ENCODE data around the gene LEMD1.
"Not testable (repeated sequence)": the region's sequence is repeated elsewhere in the genome, so short reads cannot be mapped to it uniquely, and the experiment has no call there.

The LEMD1 gene

DNA sequence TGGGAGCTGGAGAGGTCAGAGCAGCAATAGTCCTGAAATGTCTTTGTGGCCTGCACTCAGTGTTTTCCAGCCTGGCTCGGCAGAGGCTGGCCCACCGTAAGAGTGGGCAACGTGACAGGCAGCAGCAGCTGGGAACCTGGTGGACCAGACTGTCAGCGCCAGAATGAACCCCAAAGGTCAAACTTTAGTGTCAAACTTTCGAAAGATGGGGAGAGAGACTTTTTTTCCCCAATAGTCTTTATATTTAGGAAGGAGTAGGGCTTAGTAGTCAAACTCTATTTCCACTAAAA lies 23.7 kb upstream of the LEMD1 start:
- no peak for DNase-seq

DNA sequence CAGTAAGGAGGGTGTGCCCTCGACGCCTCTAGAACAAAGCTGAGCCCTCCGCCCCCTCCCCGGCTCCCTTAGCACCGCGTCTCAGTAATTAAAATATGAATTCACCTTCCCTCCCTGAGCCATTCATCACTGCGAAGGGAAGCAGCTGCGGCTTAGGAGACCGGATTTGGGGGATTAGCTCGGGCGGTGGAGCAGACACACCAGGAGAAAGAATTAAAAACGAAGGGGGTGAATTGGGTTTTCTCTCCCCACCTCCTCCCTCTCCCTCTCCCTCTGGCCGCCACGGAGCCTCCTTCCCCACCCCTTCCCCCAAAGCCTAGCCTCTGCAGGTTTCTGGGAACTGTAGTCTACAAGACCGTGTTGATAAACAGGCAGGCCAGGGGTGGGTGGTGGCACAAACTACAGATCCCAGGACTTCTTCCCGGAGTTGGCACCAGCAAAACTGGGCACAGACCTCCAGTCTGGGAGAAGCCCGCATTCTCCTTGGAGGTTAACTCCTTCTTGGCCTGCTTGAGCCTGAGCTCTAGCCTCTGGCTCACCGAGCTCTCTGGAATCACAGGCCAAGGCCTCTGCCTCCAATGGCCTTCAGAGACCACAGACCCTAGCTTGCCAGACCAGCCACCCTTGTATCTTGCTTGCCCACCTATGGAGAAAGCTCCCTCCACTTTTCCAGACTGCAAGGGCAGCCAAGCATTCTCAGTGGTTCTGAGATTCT lies 23.2 kb upstream of the LEMD1 start:
- DNase-seq: no peak

DNA sequence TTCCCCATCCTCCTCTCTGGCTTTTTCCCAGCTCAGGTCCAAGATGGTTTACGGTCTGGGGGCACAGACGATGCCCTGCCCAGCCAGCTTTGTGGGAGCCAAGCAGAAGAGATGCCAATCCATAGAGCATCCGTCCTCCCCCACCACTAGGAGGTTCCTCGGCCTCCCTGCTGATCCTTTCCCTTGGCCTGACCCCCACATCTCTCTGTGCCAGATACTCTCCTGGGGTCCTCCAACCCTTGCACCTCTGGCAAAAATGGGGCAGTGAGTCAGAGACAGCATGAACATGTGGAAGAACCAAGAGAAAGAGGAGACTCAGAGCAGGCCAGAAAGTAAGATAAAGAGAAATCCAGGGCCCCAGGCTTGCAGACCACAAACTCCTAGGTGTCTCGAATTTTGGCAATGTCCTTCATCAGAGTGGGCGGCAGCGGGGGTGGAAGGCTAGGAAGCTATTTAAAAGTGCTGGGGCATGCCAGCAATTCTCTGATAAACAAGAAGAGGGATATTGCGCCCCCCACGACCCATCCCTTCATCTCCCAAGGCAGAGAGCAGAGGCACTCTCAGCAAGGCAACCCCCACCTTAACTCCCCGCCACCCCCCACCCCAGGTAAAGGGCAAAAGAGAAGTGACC lies 22.6 kb upstream of the LEMD1 start:
- DNase-seq: no peak

DNA sequence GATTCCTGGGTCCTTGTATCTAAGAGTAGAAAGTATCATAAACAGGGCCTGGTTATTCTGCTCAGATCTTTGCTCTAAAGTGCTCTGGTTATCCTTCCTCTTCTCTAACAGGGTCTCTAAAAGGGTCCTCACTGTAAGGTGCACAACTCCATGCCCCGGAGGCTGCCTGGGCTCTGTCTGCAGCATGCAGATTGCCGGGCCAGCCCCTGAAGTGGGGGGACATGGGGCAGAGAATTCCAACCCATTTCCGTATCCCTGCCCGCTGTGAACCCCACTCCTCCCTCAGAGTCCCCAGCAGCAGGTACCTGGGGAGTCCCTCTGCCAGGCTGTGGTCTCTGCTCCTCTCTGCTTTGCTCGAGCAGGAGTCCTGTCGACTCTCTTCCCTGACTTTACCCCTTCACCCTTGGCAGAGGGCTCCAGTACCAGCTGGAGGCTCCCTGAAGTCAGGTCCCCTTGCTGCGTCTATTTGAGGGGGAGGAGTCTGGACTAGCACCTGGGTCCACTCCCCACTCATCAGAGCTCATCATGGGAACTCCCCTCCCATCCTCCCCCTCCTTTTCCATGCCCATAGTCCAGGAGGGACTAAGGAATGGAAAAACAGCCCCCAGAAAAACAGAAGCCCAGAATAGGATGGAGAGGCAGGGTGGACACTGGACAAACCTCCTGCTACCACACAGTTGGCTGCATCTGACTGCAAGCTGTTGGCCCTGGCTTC lies 21.9 kb upstream of the LEMD1 start:
- DNase-seq: no peak

DNA sequence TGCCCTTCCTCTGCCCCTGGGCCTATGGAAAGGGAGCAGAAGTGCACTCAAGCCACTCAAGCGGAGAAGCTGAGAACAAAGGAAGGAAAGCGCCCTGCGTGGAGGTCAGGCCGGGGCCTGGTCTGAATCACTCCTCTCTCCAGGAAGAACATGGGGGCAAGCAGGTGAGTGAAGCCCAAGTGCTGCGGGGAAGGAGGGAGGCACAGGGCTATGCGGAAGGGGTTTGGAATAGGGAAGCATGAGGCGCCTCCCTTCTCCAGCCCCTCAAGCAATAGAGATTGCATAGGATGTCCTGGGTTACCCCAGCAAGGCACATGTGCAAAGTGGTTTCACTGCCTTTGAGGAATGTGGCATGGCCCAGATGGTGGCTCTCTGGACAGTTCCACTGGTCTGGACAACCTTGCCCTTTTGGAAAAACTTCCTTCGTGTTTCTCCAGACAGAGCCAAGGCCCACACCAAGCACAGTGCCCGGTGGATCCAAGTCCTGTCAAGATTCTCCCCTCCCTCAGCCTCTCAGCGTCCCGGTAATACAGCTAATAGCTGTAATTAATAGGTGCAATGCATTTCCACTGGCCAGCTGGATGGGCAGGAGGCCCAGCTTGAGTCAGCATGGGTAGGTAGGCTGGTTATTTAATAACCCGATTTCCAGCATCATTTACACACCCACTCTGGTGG lies 20.3 kb upstream of the LEMD1 start:
- no peak for DNase-seq

DNA sequence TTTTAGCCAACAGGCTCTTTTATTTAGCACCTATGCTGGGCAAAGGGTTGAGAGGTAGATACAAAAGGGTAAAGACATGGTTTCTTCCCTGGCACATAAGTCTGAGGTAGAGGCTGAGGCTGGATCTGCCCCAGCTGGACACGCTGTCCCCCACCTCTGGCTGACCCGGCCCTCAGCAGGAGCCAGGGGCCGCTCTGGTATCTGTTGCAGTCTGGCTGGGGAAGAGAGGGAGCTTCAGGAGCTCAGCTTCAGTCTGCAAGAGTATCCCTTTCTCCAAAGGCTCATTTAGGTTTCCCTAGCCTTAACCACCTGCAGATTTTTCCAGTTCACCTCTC lies 19.8 kb upstream of the LEMD1 start:
- DNase-seq: no peak

DNA sequence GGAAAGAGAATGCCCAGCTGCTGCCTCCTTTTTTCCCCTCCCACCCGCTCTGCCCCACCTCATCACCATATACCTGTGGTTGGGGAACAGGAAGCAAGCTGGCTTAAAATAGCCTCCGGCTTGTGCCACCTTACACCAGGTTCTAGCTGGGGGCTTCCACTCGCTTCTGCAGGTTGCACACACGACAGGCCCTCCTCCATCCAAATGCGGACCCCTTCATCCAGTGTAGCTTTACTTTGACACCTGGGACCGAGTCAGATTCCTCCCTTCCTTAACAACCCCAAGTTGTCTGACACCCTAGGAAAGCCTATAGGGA lies 19.4 kb upstream of the LEMD1 start:
- DNase-seq: no peak

DNA sequence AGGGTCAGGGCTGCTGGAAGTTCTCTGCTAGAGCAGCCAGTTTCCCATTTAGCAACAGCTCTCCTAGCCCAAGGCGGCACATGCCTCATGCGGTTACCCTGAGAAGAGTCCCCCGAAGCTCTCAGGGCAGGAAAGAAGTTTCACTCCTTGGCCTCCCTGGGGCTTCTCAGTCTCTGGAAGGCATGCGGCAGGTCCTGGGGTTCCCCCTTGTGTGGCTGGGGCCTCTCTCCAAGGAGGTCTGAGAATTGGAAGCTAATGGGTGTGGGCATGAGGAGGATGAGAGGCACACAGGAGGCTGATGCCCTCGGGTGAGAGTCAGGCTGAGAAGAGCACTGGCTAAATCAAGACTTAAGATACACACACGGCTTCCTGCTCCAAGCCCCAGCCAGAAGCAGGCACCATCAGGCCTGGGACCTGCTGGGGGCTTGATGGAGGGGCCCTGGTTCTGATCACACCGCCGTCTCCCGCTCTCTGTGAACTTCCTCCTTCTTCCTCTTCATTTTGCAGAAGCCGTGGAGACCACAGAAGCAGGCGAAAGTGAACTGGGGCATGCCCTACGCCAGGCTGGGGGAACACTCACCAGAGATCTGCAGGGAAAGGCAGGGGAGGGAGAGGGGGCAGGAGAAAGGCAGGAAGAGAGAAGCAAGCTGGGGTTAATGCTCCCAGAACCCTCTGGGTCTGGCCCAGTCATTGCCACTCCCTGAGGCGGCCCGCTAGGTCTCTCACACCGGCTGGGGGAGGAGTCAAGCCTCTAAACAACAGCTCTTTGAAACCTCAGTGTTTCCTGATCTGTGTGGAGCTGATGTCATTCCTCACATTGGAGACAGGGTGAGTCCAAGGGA lies 18.8 kb upstream of the LEMD1 start:
- no peak for DNase-seq

DNA sequence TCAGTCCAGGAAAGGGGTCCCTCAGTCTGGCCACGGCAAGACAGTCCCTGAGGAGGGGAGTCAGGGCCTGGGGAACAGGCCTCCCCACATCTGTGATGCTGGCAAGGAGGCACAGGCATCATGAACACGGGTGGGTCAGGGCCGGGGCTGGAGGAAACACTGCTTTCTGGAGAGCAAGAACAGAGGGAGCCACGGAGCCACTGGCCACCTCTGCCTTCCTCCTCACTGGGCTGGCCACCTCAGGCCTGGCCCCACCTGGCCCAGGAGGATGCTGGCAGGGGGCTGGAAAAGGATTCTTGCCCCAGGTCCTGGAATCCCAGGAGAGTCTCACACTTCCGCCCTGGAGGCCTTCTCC lies 18.2 kb upstream of the LEMD1 start:
- no peak for DNase-seq

DNA sequence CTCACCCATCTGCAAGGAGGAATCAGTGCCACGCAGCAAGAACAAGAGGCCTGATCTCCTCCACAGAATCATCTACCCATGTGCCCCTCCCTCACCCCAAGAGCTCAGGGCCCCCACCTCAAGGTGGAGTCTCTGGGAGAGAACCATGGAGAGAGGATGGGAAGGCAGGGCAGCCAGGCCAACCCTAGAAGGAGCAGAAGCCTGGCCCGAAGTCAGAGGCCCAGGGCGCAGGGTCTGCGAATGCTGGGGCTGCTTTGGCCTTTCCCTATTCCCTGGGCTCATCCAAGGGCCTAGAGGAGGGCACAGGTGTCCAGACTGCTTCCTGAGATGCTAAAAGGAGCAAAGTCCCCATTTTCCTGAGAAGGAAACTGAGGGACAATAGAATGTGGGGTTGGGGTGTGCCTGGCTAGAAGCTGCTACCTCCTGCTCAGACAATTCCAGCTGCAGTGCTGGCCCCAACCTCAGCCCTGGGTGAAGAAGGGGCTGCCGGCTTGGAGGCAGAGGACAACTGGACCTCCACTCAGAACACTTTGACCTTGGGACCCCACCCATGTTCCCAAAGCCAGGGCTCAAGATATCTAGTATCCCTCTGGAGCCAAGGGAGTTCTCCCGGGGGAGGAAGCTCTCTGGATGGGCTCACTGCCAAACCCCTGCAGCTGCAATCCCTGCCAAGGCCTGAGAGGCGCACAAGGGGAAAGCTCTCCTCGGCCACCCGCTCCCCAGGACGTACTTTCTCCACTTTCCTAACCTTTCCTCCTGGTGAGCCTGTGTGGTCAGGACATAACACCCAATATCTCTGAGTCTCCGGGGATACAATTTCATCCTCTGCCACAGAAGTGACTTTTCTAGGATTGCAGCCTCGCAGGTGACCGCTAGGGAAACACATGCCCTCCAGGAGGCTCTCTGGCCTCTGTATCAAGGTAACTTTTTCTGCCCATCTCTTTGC lies 16.6 kb upstream of the LEMD1 start:
- peak; percentile 84 for DNase-seq

DNA sequence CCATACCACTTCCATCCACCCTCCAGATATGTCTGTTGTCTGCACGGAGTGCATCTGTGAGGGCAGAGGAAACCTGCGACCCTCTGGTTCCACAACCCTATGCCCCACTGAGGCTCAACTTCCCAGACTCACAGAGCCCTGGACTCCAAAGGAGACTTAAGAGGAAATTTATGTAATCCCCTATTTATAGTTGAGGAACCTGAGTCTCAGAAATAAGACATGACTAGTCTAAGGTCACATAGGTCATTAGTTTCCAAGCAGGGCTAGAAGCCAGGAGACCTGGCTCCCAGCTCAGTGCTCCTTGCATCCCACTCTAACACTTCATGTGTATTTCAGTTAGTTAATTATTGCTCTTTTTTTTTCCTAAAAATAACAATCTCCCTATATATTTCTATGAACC lies 15.7 kb upstream of the LEMD1 start:
- no peak for DNase-seq

DNA sequence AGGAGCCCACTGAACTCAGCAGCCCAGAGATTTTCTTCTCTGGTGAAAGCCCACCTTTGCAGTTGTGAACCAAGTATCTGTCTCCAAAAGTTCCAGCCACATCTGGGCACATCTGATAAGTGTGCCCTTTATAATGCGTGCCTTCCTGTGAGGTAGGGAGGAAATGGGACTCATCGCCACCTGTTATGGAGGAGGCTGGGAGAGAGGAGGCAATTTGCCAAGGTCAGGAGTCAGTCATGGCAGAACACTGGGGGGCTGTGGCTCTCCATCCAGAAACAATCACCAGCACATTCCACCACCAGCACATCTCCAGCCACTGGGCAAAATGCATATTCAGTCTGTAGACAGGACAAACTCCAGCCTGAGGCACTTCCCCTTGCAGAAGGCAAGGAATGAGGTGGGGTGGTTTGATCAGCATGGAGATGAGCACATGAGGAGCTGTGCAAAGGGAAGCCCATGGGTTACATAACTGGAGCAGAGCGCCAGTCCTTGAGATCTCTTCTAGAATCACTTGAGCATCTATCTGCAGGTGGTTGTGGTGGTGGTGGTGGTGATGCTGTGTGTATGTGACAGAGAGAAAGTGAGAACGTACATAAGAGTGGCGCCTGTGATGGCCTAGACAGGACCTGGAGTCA lies 15.0 kb upstream of the LEMD1 start:
- no peak for DNase-seq

DNA sequence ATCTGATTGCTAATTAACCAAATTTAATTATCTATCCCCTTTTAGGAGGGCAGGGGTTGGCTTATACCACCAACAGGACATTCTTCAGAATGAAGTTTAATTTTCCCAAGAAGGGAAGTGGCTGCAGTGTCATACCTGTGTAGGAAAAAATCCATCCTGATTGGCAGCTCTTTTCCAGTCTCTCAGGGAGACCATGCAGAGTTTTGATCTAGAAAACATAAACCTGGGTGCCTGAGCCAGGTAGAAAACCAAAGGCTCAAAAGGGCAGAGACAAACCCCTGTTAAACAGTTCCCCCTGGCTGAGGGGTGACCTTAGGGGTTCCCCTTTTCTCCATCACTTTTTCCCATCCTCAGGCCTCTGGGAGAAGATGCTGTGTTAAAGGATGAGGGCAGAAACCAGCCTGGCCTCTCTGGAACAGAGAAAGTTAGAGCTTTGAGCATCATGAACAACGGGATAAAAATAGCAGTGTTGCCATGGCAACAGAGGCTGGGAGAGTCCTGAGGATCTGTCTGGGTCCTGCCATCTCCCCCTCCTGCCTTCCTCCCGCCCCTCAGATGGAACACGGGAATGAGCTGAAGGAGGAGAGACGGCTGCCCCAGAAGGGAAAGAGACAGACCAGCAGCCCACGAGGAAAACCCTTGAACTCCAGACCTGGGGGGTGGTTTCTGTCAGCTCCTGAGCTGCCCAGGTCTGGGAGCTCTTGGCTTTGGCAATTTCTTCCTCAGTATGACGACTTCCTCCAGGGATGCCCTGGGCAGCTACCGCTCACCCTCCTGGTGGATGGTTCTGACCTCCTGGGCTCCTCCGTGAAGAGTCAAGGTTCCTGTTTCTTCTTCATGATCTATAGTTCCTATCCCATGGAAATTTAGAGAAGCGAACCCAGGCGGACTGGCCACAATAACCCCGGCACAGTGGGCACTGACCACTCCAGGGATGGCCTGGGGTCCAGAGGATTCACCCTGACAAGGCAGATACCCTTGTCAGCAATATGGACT lies 14.0 kb upstream of the LEMD1 start:
- DNase-seq: peak; percentile 17

DNA sequence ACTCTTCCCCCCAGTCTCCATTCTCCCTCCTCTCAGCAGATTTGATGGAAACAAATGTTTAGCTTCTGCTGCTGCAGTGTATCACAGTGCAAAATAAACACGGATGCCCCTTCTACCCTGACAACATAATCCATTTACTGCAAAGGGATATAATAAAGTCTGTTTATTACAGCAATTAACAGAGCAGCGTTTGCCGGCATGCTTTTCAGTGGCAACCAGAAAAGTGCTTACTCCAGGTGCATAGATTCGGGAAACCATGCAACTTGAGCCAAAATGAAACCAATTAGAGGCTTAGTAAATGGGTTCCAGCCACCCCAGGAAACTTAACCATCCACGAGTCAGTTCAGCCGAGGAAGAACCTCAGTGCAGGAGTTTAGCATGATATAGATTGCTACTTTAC lies 12.9 kb upstream of the LEMD1 start:
- DNase-seq: peak; percentile 92

DNA sequence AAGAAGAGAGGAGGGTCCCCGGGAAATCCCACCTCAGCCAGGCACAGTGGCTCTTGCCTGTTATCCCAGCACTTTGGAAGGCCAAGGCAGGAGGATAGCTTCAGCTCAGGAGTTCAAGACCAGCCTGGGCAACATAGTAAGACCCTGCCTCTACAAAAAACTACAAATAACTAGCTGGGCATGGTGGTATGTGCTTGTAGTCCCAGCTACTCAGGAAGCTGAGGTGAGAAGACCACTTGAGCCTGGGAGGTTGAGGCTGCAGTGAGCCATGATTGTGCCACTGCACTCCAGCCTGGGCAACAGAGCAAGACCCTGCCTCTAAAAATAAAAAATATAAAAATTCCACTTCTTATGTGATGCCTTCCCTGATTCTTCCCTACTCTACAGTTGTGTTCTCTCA lies 10.8 kb upstream of the LEMD1 start:
- DNase-seq: not testable (repeated sequence)

DNA sequence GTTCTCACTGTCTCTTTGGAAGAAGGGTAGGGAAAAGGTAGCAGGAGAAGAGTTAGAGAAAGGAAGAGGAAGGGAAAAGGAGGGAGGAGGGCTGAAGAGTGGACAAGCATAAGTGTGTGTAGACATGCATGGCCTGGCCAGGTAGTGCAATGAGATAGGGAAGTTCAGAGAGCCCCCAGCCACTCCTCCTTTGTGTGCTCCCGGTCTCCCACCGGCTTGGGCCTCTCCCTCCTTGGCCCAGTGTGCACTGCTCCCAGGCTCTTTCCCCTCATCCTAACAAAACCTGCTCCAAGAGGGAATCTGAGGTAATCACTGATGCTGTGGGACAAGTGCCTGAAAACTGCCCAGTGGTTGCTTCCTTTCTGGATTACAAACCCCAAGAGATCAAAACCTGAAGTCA lies 10.3 kb upstream of the LEMD1 start:
- no peak for DNase-seq

DNA sequence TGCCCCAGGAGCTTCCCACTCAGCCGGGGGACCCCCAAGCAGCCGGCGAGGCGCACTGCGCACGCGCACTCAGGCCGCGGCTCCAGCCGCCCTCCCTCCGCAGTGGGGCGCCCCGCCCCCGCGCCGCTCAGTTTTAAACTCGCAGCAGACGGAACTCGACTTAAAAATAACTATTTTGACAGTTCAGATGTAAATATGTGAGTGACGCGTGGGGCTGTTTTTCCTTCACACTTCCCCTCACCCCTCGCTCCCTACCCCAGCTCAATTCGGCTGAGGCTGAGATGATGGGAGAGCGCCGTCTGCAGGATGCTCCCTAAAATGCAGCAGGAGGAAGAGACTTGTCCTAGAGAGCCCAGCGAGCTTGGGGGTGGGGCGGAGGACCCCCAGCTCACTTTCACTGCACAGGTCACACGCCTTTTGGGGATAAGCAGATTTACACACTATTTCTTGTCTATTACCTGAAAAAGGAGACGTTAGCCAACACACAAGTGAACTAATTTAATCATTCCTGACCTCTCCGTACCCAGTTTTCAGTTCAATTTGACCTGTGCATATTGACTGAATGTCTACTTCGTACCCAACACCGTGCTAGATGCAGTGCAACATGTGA lies 8.9 kb upstream of the LEMD1 start:
- peak; percentile 23 for DNase-seq

DNA sequence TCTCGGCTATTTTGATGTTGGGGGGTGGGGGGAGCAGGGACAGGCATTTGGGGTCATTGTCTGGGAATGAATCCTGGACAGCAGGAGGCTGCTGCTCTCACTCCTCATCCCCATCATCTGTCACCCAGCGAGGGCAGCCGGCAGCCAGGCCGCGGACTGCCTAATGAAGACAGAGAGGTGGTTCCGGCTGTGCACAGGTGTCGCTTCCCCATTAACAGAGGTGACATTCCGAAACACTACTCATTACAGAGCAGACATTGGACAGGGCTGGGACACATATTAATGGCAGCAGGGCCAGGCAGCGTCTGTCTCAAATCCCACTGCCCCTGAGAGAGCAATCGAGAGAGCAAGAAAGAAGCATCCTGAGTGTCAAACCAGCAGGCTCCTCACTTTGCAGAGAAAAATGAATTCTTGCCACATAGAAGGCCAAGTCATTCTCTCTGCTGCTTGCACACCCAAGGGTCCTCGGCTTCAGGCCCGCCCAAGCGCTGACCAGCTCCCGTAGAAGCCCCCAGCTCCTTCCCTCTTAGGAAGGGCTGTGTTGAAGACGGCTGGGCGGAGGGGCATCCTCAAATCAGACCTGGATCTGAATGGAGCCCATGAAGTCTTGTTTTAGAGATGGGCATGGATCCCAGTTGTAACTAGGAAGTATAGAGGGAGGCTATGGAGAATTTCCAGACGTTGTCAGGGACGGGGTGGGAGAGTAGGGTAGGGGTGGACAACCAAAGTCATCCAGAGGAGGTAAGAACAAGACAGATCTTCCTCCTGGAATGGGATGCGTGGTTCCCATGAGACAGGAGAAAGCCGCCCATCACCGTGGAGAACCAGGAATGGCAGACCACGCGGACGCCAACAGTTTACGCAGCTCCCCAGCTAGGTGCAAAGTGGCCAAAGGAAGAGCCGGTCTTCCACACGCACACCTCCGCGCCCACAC lies 8.2 kb upstream of the LEMD1 start:
- DNase-seq: no peak
